Measurements from ENCODE around the gene SUN3. TPM values are rescaled to one million over a fixed set of nuclear protein-coding genes. Genes with fewer than 3 reads are reported as not detected.

Gene SUN3
- total RNA-seq, 1 experiment from 2014 or later: not detected

DNA sequence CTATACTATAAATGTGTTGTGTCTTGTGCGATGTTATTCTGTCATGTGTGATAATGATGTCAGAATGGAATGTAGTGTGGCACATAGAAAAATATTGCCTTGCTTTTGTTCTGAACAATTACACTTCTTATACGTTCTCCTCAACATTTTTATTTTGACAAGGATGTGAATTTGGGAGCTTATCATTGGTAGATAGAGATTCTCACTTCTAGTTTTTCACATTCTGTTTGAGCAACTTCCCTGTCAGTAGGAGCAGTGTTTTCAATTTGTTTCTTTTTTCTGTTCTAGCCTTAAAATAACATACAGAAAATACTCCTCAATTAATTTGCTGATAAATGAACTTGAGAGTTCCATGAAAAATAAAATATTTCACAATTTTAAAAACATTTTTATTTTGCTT lies 17.6 kb downstream of the SUN3 start:
- DNase-seq (no peak), ATAC-seq (no peak)
- intact Hi-C loops (cut with micrococcal nuclease): no loop called here
- TF ChIP-seq, protein P1, sequence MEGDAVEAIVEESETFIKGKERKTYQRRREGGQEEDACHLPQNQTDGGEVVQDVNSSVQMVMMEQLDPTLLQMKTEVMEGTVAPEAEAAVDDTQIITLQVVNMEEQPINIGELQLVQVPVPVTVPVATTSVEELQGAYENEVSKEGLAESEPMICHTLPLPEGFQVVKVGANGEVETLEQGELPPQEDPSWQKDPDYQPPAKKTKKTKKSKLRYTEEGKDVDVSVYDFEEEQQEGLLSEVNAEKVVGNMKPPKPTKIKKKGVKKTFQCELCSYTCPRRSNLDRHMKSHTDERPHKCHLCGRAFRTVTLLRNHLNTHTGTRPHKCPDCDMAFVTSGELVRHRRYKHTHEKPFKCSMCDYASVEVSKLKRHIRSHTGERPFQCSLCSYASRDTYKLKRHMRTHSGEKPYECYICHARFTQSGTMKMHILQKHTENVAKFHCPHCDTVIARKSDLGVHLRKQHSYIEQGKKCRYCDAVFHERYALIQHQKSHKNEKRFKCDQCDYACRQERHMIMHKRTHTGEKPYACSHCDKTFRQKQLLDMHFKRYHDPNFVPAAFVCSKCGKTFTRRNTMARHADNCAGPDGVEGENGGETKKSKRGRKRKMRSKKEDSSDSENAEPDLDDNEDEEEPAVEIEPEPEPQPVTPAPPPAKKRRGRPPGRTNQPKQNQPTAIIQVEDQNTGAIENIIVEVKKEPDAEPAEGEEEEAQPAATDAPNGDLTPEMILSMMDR (conservative IDR thresholded peaks at IDR 0.05; ENCODE audit: low read depth, low read length): no peak
- no peak for TF ChIP-seq EZH2 (IDR thresholded peaks at IDR 0.05; ENCODE audit: low read length, unreplicated experiment)
- no peak for TF ChIP-seq EZH2phosphoT487 (IDR thresholded peaks at IDR 0.05; ENCODE audit: borderline replicate concordance, low read length)
- Histone ChIP-seq H3K79me2 (ENCODE audit: low read length) (no peaks in the 10 kb centered on the region), H3K9me3 (ENCODE audit: low read length) (no peaks in the 10 kb centered on the region), H3K27ac (ENCODE audit: low read length) (no peak overlapping the region), H3K4me1 (ENCODE audit: insufficient read depth, low read length) (no peaks in the 10 kb centered on the region), H3K4me2 (ENCODE audit: low read length) (no peak overlapping the region), H3K36me3 (ENCODE audit: low read depth, low read length) (no peaks in the 10 kb centered on the region), H4K20me1 (ENCODE audit: low read length) (no peaks in the 10 kb centered on the region), H3K4me3 (ENCODE audit: low read length) (no peak overlapping the region), H3K9me2 (replicated peaks; ENCODE audit: low read length) (no peaks in the 10 kb centered on the region), H3F3A (ENCODE audit: low read length, unreplicated experiment) (no peaks in the 10 kb centered on the region), H3K9ac (ENCODE audit: low read length) (no peak overlapping the region), H2AFZ (ENCODE audit: low read length) (no peak overlapping the region), H3K27me3 (ENCODE audit: low read length) (no peaks in the 10 kb centered on the region)
- POLR2A ChIA-PET (ENCODE audit: unreplicated experiment): interaction anchor here (0.5 kb wide), 1 partner anchor 72 kb away, joined by 3 read pairs; no protein-coding TSS in a partner anchor
- no TSS peak for BruUV-seq (replicated peaks)
- CTCF ChIA-PET: no interaction called here

DNA sequence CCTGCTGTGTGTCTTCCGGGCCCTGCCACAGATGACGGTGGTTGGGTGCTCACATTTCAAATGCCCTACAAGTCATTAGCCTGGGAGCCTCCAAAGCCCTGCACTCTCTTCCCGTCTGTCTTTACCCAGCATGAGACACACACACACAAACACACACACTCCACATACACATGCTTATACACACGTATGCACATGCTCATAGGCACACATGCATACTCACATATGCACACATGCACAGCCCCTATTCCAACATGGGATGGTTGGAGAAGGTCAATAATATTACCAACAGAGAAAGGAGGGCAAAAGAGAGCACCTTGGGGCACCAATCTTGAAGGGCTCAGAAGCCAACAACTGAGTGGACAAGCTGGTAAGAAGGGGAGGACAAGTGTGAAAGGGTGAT lies 19.0 kb downstream of the SUN3 start:
- Histone ChIP-seq H3K27me3 (ENCODE audit: low read length) (no peaks in the 10 kb centered on the region), H2AFZ (ENCODE audit: low read length) (no peak overlapping the region), H3K36me3 (ENCODE audit: low read depth, low read length) (no peaks in the 10 kb centered on the region), H3K4me2 (ENCODE audit: low read length) (no peak overlapping the region), H3K79me2 (ENCODE audit: low read length) (no peaks in the 10 kb centered on the region), H3K27ac (ENCODE audit: low read length) (no peak overlapping the region), H3F3A (ENCODE audit: low read length, unreplicated experiment) (no peaks in the 10 kb centered on the region), H3K9ac (ENCODE audit: low read length) (no peak overlapping the region), H3K9me3 (ENCODE audit: low read length) (no peaks in the 10 kb centered on the region), H3K9me2 (replicated peaks; ENCODE audit: low read length) (no peaks in the 10 kb centered on the region), H3K4me3 (ENCODE audit: low read length) (no peak overlapping the region), H3K4me1 (ENCODE audit: insufficient read depth, low read length) (no peaks in the 10 kb centered on the region), H4K20me1 (ENCODE audit: low read length) (no peaks in the 10 kb centered on the region)
- TF ChIP-seq EZH2 (IDR thresholded peaks at IDR 0.05; ENCODE audit: low read length, unreplicated experiment) (no peak), EZH2phosphoT487 (IDR thresholded peaks at IDR 0.05; ENCODE audit: borderline replicate concordance, low read length) (no peak)
- TF ChIP-seq, protein P1 (conservative IDR thresholded peaks at IDR 0.05; ENCODE audit: low read depth, low read length): no peak
- intact Hi-C loops (cut with micrococcal nuclease): no loop called here
- no peak for DNase-seq
- BruUV-seq (replicated peaks): no TSS peak
- no peak for ATAC-seq
- ChIA-PET POLR2A (ENCODE audit: unreplicated experiment) (no interaction called here), CTCF (no interaction called here)

DNA sequence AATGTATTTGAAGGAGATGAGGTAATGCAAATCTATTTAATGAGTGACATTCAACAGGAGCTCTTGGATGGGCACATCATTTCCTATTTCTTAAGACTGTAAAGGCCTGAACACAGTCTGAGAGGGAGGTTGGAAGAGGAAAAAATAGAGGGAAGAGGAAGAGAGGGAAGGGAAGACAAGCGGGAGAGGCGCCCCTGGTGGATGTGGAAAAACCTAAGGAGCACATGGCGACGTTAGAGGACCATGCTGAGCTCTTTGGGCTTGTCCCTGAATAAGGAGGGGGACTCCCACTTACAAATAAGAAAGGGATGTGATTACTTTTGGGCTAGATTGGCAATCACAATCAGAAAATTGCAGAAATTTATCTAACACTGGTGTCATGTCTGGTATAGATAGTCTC lies 19.6 kb downstream of the SUN3 start:
- no peaks in the 10 kb centered on the region for H3F3A ChIP-seq (ENCODE audit: low read length, unreplicated experiment)
- no peak overlapping the region for H3K4me2 ChIP-seq (ENCODE audit: low read length)
- no peak overlapping the region for H3K27ac ChIP-seq (ENCODE audit: low read length)
- POLR2A ChIA-PET (ENCODE audit: unreplicated experiment): no interaction called here
- no peaks in the 10 kb centered on the region for H3K36me3 ChIP-seq (ENCODE audit: low read depth, low read length)
- no peaks in the 10 kb centered on the region for H3K9me2 ChIP-seq (replicated peaks; ENCODE audit: low read length)
- intact Hi-C loops (cut with micrococcal nuclease): no loop called here
- H3K4me3 ChIP-seq (ENCODE audit: low read length): no peak overlapping the region
- no peaks in the 10 kb centered on the region for H3K4me1 ChIP-seq (ENCODE audit: insufficient read depth, low read length)
- H3K79me2 ChIP-seq (ENCODE audit: low read length): no peaks in the 10 kb centered on the region
- no TSS peak for BruUV-seq (replicated peaks)
- CTCF ChIA-PET: no interaction called here
- no peaks in the 10 kb centered on the region for H3K27me3 ChIP-seq (ENCODE audit: low read length)
- H4K20me1 ChIP-seq (ENCODE audit: low read length): no peaks in the 10 kb centered on the region
- no peak for DNase-seq
- no peak overlapping the region for H3K9ac ChIP-seq (ENCODE audit: low read length)
- no peak overlapping the region for H2AFZ ChIP-seq (ENCODE audit: low read length)
- TF ChIP-seq EZH2phosphoT487 (IDR thresholded peaks at IDR 0.05; ENCODE audit: borderline replicate concordance, low read length) (no peak), EZH2 (IDR thresholded peaks at IDR 0.05; ENCODE audit: low read length, unreplicated experiment) (no peak)
- TF ChIP-seq, protein P1 (conservative IDR thresholded peaks at IDR 0.05; ENCODE audit: low read depth, low read length): no peak
- H3K9me3 ChIP-seq (ENCODE audit: low read length): no peaks in the 10 kb centered on the region
- no peak for ATAC-seq
